GM18526 (cell line): ENCODE results near the gene RHOT2.

ENCODE experiments used
- POLR2A ChIP-seq: IDR thresholded peaks from 3 replicates; pipeline ENCODE4 v1.6.1; 2011; ENCODE audit not compliant: insufficient read length; ENCODE audit errors: extremely low read depth

Gene RHOT2

GRCh38 chr16:629833-630248 is 38.1 kb upstream of the RHOT2 start:
- no peak for TF ChIP-seq POLR2A

DNA sequence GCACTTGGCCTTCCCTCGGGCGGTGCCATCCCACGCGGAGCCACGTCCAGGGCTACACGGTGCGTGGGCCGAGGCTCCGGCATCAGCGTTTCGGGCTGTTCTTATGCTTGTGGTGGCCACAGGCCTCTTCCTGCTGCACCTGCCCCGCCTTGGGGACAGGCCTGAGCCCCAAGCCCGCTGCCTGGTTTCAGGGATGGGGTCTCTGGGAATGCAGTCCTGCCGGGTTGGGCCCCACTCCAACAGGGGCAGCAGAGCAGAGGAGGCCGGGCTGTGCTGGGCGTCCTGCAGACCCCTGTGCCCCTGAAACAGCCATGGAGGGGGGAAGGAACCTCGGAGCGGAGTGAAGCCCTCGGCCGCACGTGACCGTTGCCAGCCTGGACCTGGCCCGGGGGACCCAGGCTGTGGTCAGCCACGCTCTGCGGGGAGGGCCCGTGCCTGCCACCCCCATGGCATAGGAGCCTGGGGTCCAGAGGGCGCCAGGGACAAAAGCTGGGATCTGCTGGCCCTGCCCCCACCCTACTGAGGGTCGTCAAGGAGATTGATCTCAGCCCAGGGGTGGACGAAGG is 37.6 kb upstream of the RHOT2 start:
- no peak for TF ChIP-seq POLR2A

DNA sequence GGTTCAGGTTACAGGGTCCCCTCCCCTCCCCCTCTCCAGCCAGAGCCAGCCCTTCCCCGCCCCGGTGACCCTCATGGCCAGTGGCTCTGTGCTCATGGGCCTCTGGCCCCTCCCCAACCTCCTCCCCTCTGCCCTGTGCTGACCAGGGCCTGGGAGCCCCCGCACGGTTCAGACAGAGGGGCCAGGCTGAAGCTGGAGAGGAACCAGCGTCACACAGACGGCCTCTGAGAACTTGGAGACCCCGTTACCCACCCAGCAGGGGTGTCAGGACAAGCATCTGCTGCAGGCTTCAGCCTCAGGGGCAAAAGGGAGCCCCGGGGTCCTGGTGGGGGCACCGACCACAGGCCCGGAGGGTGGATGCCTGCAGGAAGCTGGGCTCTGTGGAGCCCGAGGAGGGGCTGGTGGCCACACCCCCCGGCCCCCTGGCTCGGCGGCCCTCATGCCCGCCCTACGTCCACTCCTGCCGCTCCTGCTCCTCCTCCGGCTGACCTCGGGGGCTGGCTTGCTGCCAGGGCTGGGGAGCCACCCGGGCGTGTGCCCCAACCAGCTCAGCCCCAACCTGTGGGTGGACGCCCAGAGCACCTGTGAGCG is 37.0 kb upstream of the RHOT2 start, which contains the start of gene WFIKKN1:
WFIKKN1 (plus strand) TSS at position 171 of the 591 bp plus-strand sequence; CDS start at position 440, 269 bp downstream.
- no peak for TF ChIP-seq POLR2A

GRCh38 chr16:631808-632358 is 36.0 kb upstream of the RHOT2 start:
- TF ChIP-seq POLR2A, result no peak

DNA sequence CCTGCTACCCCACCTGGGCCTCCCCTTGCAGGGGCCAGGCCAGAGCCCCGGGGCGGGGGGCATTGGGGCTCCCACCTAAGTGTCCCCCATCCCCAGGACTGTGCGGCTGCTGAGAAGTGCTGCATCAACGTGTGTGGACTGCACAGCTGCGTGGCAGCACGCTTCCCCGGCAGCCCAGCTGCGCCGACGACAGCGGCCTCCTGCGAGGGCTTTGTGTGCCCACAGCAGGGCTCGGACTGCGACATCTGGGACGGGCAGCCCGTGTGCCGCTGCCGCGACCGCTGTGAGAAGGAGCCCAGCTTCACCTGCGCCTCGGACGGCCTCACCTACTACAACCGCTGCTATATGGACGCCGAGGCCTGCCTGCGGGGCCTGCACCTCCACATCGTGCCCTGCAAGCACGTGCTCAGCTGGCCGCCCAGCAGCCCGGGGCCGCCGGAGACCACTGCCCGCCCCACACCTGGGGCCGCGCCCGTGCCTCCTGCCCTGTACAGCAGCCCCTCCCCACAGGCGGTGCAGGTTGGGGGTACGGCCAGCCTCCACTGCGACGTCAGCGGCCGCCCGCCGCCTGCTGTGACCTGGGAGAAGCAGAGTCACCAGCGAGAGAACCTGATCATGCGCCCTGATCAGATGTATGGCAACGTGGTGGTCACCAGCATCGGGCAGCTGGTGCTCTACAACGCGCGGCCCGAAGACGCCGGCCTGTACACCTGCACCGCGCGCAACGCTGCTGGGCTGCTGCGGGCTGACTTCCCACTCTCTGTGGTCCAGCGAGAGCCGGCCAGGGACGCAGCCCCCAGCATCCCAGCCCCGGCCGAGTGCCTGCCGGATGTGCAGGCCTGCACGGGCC is 35.2 kb upstream of the RHOT2 start:
- TF ChIP-seq POLR2A, result no peak

GRCh38 chr16:633336-634050 is 34.4 kb upstream of the RHOT2 start:
- no peak for TF ChIP-seq POLR2A

DNA sequence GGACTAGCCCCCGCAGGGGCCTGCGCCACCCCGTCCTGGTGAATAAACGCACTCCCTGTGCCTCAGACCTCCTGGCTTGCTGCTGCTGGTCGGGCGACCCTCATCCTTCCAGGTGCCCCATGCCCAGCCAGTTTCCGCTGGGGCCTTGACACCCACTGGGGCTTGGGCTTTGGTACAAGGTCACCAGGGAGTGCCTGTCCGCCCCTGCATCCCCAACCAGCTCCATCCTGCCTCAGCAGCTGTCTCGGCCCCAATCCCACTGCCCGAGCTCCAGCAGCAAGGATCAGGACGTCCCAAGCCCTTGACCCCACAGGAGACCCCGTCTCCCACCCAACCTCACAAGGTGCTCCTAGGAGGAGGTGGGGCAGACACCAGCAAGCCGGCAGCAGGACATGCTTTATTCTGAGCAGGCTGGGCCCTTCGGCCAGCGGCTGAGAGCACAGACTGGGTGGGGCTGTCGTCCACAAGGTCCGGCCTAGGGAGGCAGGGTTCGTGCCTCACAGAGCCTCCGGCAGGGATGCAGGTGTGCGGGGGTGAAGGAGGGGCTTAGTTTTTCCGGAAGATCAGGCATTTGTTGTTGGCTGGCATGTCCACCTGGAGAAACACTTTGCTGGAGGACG is 33.8 kb upstream of the RHOT2 start:
- TF ChIP-seq POLR2A, result no peak

GRCh38 chr16:634996-635395 is 32.9 kb upstream of the RHOT2 start:
- TF ChIP-seq POLR2A, result no peak

- TF ChIP-seq POLR2A, result no peak
Observed at GRCh38 chr16:635573-636205, 32.2 kb upstream of the RHOT2 start.

- TF ChIP-seq POLR2A, result peak; percentile 77
Observed at GRCh38 chr16:636206-637080, 31.5 kb upstream of the RHOT2 start, which contains the start of gene METTL26. Gene METTL26 (minus strand): TSS chr16:636305. CDS start chr16:636290, 15 bp downstream.

- TF ChIP-seq POLR2A, result no peak
Observed at GRCh38 chr16:637081-638018, 30.6 kb upstream of the RHOT2 start.

GRCh38 chr16:638034-638543 is 29.8 kb upstream of the RHOT2 start:
- no peak for TF ChIP-seq POLR2A

GRCh38 chr16:638836-639235 is 29.1 kb upstream of the RHOT2 start:
- TF ChIP-seq POLR2A, result no peak
